Pancreas (tissue), 10 donors: ENCODE measurements around the gene CELF2. TPM values are rescaled to one million over a fixed set of nuclear protein-coding genes. Genes with fewer than 3 reads are reported as not detected.

ENCODE experiments used
- ATAC-seq, 4 donors: fragments of 200-7000 bp; cut with Tn5 transposase; one replicate each; pipeline versions ENCODE4 v1.8.0 to v1.9.1; 2020; ENCODE audit warnings: mild to moderate bottlenecking in 4 of 4, moderate library complexity in 4 of 4
- DNase-seq, 6 donors: peaks; one replicate each; pipeline ENCODE4 v3.0.0-alpha.2; 2020
- FAIRE-seq: peaks from 2 replicates; lab custom pipeline; 2012; peaks lifted over from hg19 to GRCh38; lab: Jason Lieb, UNC
- H3K27ac ChIP-seq, 4 donors: fragments of 200-600 bp; sonication (generic); 1 replicate in 3 of 4; 2 replicates in 1 of 4; pipeline versions ENCODE4 v1.5.0 to v1.8.0; 2020
- H3K27me3 ChIP-seq, 4 donors: fragments of 200-600 bp; one replicate each; pipeline ENCODE4 v1.8.0; 2021
- H3K36me3 ChIP-seq, 3 donors: fragments of 200-600 bp; sonication (generic) in 1 of 3; one replicate each; pipeline versions ENCODE4 v1.5.0 to v1.8.0; 2020 to 2021
- H3K4me1 ChIP-seq, 3 donors: fragments of 200-600 bp; one replicate each; pipeline ENCODE4 v1.8.0; 2021
- H3K4me3 ChIP-seq, 4 donors: fragments of 200-600 bp; sonication (generic) in 2 of 4; one replicate each; pipeline versions ENCODE4 v1.5.0 to v1.8.0; 2020 to 2021
- H3K9me3 ChIP-seq, 4 donors: fragments of 200-600 bp; one replicate each; pipeline ENCODE4 v1.8.0; 2021
- CTCF ChIP-seq, 4 donors: fragments of 200-600 bp; sonication (generic) in 3 of 4; IDR thresholded peaks; one replicate each; pipeline versions ENCODE4 v1.5.0 to v1.8.0; 2021; ENCODE audit warnings: antibody characterized with exemption in 4 of 4
- WGBS, 2 donors: extraction: QIAGEN DNeasy Blood & Tissue Kit; methylation state at CpG; one replicate each; pipeline ENCODE4 v1.1.7; 2013; 5-methylcytosine and 5-hydroxymethylcytosine counted together
- intact Hi-C, 3 donors: fragments of 100-400 bp; cut with DNase I; formaldehyde crosslinking; loops; one replicate each; pipeline versions ENCODE4 v1.11.1 to v1.14.2; 2022
- polyA plus RNA-seq, 2 donors: library from polyadenylated mRNA; stranded (reverse); fragments of 200-250 nt; gene quantifications; one replicate each; pipeline ENCODE4 v1.2.3, GENCODE V29; 2013
- total RNA-seq, 6 donors: library from RNA; stranded (reverse); fragmentation: NEBNext Ultra II Directional in 4 of 6; extraction: Animal tissue kit (Norgen Biotek cat#: 25700) in 4 of 6; gene quantifications; one replicate each; pipeline versions ENCODE4 v1.2.1 to v1.2.4, GENCODE V29; 2021 to 2023
- donor health status: healthy with polysubstance abuse.
- donor health status: DM: no; HTN: no; CAD: no; lungs with moderate emphysema.
- donor health status: DM: no; HTN: no; CAD: no.
- donor health status: control.
- donor health status: control.
- donor health status: Bipolar disorder and iron deficiency.
- donor health status: DM: yes; HTN: yes; CAD: no.
- donor health status: DM: no; HTN: no; CAD: no.
- donor health status: DM: no; HTN: no; CAD: no.
- donor health status: DM: yes; HTN: yes; CAD: no.

CELF2 gene
- total and polyA plus RNA-seq, 8 donors: 1.2 to 11.7 (median 2.2) TPM

DNA sequence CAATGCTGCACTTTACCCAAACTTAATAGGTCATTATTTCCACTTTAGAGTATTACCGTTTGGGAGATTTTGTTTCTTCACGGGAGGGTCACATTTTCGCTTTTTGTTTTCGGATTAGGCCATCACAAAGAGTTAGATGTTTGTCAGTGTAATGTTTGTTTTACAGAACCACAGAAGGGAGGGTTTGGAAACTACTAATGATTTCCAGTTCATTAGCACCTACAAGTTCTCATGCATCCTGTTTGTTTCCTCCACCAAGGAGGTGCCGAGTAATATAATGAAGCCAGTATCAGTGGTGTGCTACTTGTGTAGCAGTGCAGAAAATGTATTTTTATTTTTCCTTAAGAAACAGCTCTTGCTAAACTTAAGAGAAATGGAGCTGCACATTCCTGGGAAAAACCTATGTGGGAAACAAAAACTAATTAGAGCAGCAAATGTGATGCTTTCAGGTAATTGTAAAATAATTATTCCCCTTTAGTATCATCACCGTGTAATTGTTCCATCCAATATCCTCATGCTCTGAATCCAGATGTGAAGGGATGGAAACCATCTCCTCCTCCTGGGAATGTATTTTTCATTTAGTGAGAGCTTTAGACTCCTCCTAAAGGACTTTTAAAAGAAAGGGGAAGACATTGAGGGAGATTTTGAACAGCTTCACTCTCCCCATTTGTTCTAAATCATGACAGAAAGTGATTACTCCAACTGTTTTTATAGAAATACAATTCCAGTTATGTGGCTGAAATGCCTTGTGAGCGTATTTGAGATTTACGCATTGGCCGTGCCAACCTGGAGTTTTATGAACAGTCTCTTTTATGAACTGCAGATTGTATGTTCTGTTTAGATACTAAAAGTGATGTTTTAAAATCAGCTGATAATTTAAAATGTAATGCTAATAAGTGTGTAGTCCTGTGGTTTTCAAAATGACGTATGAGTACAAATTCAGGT lies 5.6 kb downstream of the CELF2 start:
- DNase-seq (no peak), FAIRE-seq (no peak), ATAC-seq (no peak)
- peaks cover 0 to 4% (median 4%) of the 10 kb centered on the region in 3 donors for H3K4me1 ChIP-seq
- 60 to 61% methylated on average over 10 of the region's 10 CpGs for WGBS, 2 donors
- TF ChIP-seq CTCF (IDR thresholded peaks at IDR 0.05): no peak
- no peaks in the 10 kb centered on the region for H3K9me3 ChIP-seq
- no peak overlapping the region for H3K27ac ChIP-seq
- intact Hi-C loops: no loop called here
- no peak overlapping the region for H3K4me3 ChIP-seq
- H3K36me3 ChIP-seq: no peaks in the 10 kb centered on the region
- H3K27me3 ChIP-seq: peaks cover 0 to 36% (median 4%) of the 10 kb centered on the region in 4 donors

DNA sequence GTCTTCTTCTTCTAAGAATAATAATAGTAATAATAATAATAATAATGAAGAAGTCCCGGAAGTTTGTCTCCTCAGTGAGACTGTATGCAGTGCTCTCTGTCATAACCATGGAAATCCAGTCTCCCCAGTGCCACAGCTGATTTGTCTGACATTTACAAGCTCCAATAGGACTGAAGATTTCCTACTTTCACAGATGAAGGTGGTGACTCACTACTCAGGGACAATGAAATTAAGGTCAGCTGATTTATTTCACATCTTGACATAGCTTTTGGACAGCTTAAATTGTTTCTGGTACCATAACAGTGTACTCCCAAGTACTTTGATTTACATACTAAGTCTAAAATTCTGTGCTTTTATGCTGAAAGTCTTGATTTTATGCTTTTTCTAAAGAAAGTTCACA lies 6.9 kb downstream of the CELF2 start:
- intact Hi-C loops: no loop called here
- ATAC-seq (no peak), DNase-seq (no peak), FAIRE-seq (no peak)
- Histone ChIP-seq H3K36me3 (no peaks in the 10 kb centered on the region), H3K27ac (no peak overlapping the region), H3K9me3 (no peaks in the 10 kb centered on the region), H3K4me1 (no peaks in the 10 kb centered on the region), H3K4me3 (no peak overlapping the region), H3K27me3 (peaks cover 0 to 32% (median 2%) of the 10 kb centered on the region in 4 donors)
- 84 to 85% methylated on average over 1 of the region's 1 CpG for WGBS, 2 donors
- TF ChIP-seq CTCF (IDR thresholded peaks at IDR 0.05): no peak

DNA sequence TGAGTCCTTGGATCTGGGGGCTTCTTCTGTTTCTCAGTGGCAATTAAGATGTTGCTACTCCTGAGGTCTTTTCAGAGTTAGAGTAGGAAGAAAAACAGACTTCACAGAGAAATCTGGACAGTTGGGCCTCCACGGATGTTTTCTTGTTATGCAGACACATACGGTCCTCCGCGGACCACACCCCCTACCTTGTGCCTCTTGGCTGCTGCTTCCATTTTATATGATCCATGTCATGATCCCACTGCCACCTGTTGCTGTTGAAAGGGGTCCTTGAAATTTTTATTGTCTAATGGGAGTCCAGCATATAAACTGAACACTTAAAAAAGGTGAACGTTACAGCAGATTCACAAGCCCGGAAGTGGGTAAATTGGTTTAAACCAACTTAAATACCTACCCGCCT lies 8.3 kb downstream of the CELF2 start:
- intact Hi-C loops: no loop called here
- no peak overlapping the region for H3K27ac ChIP-seq
- no peak for FAIRE-seq

GRCh38 chr10:11026773-11027172 lies 9.1 kb downstream of the CELF2 start:
- no peak overlapping the region for H3K4me3 ChIP-seq
- 47 to 49% methylated on average over 7 of the region's 7 CpGs for WGBS, 2 donors
- TF ChIP-seq CTCF (IDR thresholded peaks at IDR 0.05): no peak
- no peak for FAIRE-seq
- H3K36me3 ChIP-seq: no peaks in the 10 kb centered on the region
- intact Hi-C loops: no loop called here
- no peak for DNase-seq
- no peak for ATAC-seq
- no peaks in the 10 kb centered on the region for H3K9me3 ChIP-seq
- no peaks in the 10 kb centered on the region for H3K4me1 ChIP-seq
- no peak overlapping the region for H3K27ac ChIP-seq
- peaks cover 0 to 10% (median 2%) of the 10 kb centered on the region in 4 donors for H3K27me3 ChIP-seq

More for the DNA sequence above, 8.3 kb downstream of the CELF2 start:
- Histone ChIP-seq H3K4me1 (no peaks in the 10 kb centered on the region), H3K36me3 (no peaks in the 10 kb centered on the region), H3K9me3 (no peaks in the 10 kb centered on the region), H3K4me3 (no peak overlapping the region), H3K27me3 (peaks cover 0 to 18% (median 2%) of the 10 kb centered on the region in 4 donors)
- no peak for DNase-seq
- no peak for ATAC-seq
- no peak for TF ChIP-seq CTCF (IDR thresholded peaks at IDR 0.05)
- 73 to 79% methylated on average over 7 of the region's 7 CpGs for WGBS, 2 donors

GRCh38 chr10:11034762-11035161 lies 17.1 kb downstream of the CELF2 start:
- Histone ChIP-seq H3K27me3 (no peaks in the 10 kb centered on the region), H3K27ac (no peak overlapping the region), H3K36me3 (no peaks in the 10 kb centered on the region), H3K4me1 (peaks cover 0 to 4% (median 0%) of the 10 kb centered on the region in 3 donors), H3K4me3 (no peak overlapping the region), H3K9me3 (no peaks in the 10 kb centered on the region)
- 54 to 59% methylated on average over 7 of the region's 7 CpGs for WGBS, 2 donors
- DNase-seq (no peak), ATAC-seq (no peak), FAIRE-seq (no peak)
- intact Hi-C loops: loop anchor here in 1 of 3 donors (10.0 kb wide), 1 partner anchor 1700 kb away; no protein-coding TSS in a partner anchor
- TF ChIP-seq CTCF (IDR thresholded peaks at IDR 0.05): no peak
